GM18498 (cell line): Measurements from ENCODE around the gene MED14.

Source experiments
- ATAC-seq: cut with Tn5 transposase; IDR thresholded peaks from one replicate; pipeline ENCODE4 v1.9.1; 2021; ENCODE audit warnings: mild to moderate bottlenecking, moderate library complexity; ENCODE audit not compliant: unreplicated experiment

Gene MED14

DNA sequence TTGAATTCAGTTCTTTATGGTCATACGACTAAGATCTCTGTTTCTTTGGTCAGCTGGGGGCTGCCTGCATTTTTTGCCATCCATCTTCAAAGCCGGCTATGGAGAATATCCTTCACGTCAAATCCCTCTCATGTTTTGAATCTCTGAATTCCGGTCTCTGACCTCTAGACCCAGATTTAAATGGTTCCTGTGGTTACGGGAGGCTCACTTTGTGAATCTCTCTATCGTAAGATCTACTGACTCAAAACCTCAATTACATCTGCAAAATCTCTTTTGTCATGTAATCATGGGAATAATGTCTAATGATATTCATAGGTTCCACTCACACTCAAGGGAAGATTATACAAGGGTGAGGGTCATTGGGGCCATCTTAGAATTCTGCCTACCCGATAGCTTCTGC lies 117.8 kb downstream of the MED14 start:
- no peak for ATAC-seq

- ATAC-seq = no peak
Observed at GRCh38 chrX:40615976-40616375, 119.4 kb downstream of the MED14 start.

DNA sequence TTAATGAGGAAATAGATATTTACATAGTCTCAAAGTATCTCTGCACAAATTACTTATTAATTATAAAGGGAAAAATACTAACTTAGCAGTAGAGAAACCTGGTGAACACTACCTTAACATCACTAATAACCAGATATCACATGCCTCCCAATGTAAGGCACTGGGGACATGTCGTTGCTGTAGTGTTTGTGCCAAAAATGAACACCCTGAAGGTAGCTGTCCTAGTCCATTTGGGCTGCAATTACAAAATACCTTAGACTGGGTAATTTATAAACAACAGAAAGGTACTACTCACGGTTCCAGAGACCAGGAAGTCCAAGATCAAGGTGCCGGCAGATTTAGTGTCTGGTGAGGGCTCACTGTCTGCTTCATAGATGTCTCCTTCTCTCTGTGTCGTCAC lies 122.8 kb downstream of the MED14 start:
- ATAC-seq = no peak

DNA sequence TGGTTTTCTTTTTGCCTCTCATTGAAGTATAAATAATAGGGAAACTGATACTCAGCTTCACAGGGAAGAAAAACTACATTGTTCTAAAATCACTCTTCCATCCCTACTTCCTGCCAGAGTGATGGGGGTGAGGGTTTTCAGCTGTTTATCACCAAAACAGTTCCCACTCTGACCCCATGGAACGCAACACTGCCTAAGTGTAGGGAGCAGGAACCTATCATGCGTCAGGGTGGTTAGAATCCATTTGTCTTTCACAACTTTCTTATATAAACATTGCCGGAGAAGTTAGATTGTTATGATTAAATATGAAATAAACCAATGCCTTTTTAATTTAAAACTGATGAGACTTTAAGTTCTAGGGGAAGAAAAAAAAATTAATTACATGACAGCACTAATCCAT lies 128.0 kb downstream of the MED14 start:
- ATAC-seq = no peak

DNA sequence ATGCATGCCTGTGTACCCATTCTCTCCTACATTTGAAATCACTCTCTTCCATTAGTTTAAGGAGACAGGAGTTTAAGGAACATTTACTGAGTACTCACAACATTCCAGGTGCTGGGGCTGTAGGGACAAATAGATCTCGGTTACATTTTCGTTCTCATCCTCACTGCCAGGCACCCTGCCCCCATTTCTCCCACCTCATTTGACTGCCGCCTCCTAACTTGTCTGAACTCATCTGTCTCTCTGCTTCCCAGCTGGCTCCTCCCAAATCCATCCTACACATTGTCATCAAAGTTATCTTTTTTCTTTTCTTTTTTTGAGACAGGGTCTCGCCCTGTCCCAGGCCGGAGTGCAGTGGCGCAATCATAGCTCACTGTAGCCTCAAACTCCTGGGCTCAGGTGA lies 131.9 kb downstream of the MED14 start:
- no peak for ATAC-seq
